HG03354 (cell line): Measurements from ENCODE around the gene PLXNA2.

ENCODE experiments used
- ATAC-seq: cut with Tn5 transposase; IDR thresholded peaks from one replicate; pipeline ENCODE4 v1.9.1; 2021; ENCODE audit warnings: mild to moderate bottlenecking; ENCODE audit not compliant: unreplicated experiment, poor library complexity, severe bottlenecking

PLXNA2 gene

GRCh38 chr1:208085655-208086515 lies 158.3 kb downstream of the PLXNA2 start:
- ATAC-seq, result no peak

- ATAC-seq, result no peak
Observed at GRCh38 chr1:208084764-208085163, 159.4 kb downstream of the PLXNA2 start.

- ATAC-seq, result no peak
Observed at GRCh38 chr1:208084220-208084619, 160.0 kb downstream of the PLXNA2 start.

- ATAC-seq, result no peak
Observed at GRCh38 chr1:208083715-208084085, 160.5 kb downstream of the PLXNA2 start.

DNA sequence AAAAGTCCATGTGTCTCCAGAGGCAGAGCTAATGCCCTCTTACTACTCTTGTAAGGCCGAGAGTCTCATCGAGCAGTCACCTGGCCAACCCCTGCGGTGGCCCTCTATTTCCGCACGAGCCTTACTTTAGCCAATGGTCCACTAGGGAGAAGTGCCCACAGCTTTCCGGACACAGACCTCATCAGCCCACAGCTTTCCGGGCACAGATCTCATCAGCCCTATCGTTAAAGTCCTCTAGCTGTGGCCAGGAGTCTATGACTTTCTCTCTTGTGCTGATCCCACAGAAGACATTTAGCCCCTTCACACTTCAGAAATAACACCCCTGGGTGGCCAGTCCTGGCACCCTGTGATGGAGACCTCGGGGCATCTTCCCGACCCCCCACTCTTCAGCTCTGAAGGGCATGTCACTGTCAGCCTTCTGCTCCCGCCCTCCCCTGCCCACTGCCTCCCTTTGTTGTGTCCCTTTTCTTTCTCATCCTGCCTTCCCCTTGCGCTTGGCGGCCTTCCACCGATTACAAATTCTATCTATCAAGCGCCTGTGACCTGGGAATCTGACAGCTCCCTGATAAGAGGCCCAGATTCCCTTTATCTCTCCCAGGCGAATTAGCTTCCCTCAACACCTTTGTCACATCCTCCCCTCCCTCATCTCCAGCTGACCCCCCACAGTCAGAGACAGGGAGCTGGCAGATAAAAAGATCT lies 161.0 kb downstream of the PLXNA2 start:
- no peak for ATAC-seq

- no peak for ATAC-seq
Observed at GRCh38 chr1:208081972-208082371, 162.2 kb downstream of the PLXNA2 start.

DNA sequence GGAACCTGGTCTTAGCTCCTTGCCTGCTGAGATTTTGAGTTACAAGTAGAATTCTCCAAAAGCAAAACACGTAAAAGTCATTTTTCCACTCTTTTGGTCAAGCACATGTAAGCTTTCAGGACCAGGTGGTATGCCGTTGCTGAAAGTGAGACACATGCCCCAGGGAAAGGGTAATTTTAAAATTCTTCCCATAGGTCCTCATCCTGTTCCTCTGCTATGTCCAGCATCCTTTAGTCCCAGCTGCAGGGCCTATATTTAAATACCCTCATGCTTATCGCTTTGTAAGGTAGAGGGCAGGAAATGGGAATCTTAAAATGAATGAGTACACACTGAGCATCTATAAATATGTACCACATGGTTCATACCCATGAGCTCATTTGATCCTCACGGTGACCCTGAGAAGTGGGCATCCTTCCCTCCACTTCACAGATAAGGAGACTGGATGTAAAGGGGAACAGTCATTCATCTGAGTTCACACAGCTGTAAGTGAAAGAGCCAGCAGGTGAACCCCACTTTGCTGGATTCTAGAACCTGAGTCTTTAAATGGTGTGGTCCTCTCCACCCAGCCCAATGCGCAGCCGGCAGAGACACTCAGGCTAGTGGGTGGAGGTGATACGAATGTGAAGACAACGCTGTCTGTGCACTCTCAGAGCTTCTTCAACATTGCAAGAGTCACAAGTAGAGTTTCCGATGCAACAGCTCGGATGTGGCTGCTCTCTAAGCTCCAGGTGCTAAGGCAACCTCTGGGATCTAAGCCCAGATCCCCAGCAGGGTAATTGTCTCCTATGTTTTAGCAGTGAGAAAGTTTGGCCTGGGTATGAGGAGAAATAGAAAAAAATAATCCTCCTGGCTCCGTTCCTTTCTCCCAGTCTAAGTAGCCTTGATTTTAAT lies 163.5 kb downstream of the PLXNA2 start:
- ATAC-seq, result no peak

GRCh38 chr1:208079161-208079560 lies 165.0 kb downstream of the PLXNA2 start:
- ATAC-seq, result no peak

- ATAC-seq, result no peak
Observed at GRCh38 chr1:208078752-208079151, 165.4 kb downstream of the PLXNA2 start.

GRCh38 chr1:208077232-208078075 lies 166.7 kb downstream of the PLXNA2 start:
- no peak for ATAC-seq

DNA sequence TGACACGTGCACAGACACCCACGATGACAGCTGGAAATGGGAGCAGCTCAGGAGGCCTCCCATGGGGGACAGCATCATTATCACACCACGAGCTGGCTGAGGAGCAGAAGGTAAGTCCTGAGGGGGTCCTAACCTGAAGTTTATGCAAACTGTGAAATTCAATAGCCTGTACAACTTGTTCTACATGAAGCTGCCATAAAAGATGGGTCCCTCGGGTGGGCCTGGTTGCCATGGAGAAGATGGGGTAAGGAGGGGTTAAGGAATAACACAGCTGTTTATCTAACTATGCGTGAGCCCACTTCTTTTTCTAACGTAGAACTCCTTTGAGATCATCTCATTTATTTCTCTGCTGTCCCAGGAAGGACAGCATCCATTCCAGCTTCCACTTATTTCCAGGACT lies 169.8 kb downstream of the PLXNA2 start:
- ATAC-seq, result no peak

DNA sequence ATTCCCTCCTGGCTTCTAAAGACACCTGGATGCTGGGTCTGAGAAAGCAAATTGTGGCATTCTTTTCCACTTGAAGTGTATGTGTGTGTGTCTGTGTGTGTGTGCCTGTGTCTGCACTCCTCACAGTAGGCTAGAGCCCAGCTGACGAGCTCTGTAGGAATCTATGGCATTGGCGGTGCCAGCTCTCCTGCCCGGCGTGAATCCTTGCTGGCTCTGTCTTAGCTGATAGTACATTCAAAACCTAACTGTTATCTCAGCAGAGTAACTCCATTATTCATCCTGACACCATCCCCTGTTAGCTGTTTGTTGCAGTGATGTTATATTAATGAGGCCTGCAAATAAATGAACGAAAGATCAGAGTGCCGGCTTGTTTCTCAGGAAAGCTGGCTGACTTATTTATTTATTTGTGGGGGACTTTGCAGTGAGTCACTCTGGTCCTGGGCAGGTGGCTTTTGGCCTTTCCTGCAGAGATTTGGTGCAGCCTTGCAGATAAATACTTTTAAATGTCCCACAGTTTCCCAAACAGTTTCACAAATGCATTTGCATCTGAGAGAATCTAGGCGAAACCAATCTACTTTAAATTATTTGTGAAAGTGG lies 172.7 kb downstream of the PLXNA2 start:
- no peak for ATAC-seq

- no peak for ATAC-seq
Observed at GRCh38 chr1:208069908-208070307, 174.3 kb downstream of the PLXNA2 start.

DNA sequence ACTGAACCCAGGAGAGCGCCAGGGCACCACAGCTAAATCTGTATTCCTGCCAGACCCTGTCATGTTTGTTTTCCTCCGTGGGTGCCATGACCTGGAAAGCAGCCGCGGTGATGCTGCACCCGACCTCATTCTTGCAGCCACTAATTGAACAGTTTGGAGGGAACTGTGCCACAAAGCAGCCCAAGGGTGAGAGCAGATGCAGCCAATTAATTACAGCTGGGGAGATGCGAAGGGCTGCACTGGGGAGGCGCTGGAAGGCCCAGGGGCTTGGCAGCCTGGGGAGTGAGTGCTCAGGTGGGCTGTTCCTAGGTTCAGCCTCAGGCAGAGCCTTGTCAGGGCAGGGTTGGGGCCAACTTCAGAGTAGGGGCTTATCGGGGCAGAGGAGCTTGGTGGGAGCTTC lies 174.9 kb downstream of the PLXNA2 start:
- ATAC-seq, result no peak

GRCh38 chr1:208068908-208069307 lies 175.3 kb downstream of the PLXNA2 start:
- ATAC-seq, result no peak

GRCh38 chr1:208068407-208068806 lies 175.8 kb downstream of the PLXNA2 start:
- no peak for ATAC-seq

GRCh38 chr1:208066583-208066982 lies 177.6 kb downstream of the PLXNA2 start:
- no peak for ATAC-seq

GRCh38 chr1:208065862-208066261 lies 178.3 kb downstream of the PLXNA2 start:
- no peak for ATAC-seq

- ATAC-seq, result no peak
Observed at GRCh38 chr1:208061632-208062031, 182.6 kb downstream of the PLXNA2 start.
